Lower leg skin (tissue), 4 donors: ENCODE measurements around the gene DCAF17. TPM values are rescaled to one million over a fixed set of nuclear protein-coding genes. Genes with fewer than 3 reads are reported as not detected.

Experiments
- DNase-seq, 2 donors: peaks; one replicate each; pipeline ENCODE4 v3.0.0-alpha.2; 2019; ENCODE audit warnings: low spot score in 2 of 2
- H3K4me3 ChIP-seq: fragments of 200-600 bp; sonication (generic); 2 replicates; pipeline ENCODE4 v1.5.1; 2017; ENCODE audit warnings: mild to moderate bottlenecking, low read depth; ENCODE audit not compliant: poor library complexity, severe bottlenecking
- POLR2A ChIP-seq, 2 donors: fragments of 450-650 bp; IDR thresholded peaks; one replicate each; pipeline ENCODE4 v1.6.1; 2016 to 2017; ENCODE audit warnings: antibody characterized with exemption in 2 of 2, mild to moderate bottlenecking in 1 of 2, moderate library complexity in 1 of 2
- WGBS, 2 donors: methylation state at CpG; one replicate each; pipeline ENCODE4 v1.1.5; 2018; 5-methylcytosine and 5-hydroxymethylcytosine counted together
- intact Hi-C: fragments of 100-400 bp; cut with DNase I; formaldehyde crosslinking; loops from one replicate; pipeline ENCODE4 v1.15.0; 2023; ENCODE audit warnings: low total_unique reads
- total RNA-seq, 4 donors: library from RNA; depleted of rRNA; stranded (reverse); fragments of >200 nt; gene quantifications; one replicate each; pipeline ENCODE4 v1.1.0, GENCODE V29; 2016
- TF ChIP-seq, protein P1 (sequence below), 3 donors: fragments of 450-650 bp; IDR thresholded peaks; one replicate each; pipeline ENCODE4 v1.5.1; 2016; ENCODE audit warnings: antibody characterized with exemption in 3 of 3, mild to moderate bottlenecking in 3 of 3, moderate library complexity in 2 of 3

Gene DCAF17, protein sequence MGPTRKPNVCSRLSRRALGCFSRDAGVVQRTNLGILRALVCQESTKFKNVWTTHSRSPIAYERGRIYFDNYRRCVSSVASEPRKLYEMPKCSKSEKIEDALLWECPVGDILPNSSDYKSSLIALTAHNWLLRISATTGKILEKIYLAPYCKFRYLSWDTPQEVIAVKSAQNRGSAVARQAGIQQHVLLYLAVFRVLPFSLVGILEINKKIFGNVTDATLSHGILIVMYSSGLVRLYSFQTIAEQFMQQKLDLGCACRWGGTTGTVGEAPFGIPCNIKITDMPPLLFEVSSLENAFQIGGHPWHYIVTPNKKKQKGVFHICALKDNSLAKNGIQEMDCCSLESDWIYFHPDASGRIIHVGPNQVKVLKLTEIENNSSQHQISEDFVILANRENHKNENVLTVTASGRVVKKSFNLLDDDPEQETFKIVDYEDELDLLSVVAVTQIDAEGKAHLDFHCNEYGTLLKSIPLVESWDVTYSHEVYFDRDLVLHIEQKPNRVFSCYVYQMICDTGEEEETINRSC
- total RNA-seq: 10 to 100 TPM; 10.5 to 17.1 (median 14.0) TPM

DNA sequence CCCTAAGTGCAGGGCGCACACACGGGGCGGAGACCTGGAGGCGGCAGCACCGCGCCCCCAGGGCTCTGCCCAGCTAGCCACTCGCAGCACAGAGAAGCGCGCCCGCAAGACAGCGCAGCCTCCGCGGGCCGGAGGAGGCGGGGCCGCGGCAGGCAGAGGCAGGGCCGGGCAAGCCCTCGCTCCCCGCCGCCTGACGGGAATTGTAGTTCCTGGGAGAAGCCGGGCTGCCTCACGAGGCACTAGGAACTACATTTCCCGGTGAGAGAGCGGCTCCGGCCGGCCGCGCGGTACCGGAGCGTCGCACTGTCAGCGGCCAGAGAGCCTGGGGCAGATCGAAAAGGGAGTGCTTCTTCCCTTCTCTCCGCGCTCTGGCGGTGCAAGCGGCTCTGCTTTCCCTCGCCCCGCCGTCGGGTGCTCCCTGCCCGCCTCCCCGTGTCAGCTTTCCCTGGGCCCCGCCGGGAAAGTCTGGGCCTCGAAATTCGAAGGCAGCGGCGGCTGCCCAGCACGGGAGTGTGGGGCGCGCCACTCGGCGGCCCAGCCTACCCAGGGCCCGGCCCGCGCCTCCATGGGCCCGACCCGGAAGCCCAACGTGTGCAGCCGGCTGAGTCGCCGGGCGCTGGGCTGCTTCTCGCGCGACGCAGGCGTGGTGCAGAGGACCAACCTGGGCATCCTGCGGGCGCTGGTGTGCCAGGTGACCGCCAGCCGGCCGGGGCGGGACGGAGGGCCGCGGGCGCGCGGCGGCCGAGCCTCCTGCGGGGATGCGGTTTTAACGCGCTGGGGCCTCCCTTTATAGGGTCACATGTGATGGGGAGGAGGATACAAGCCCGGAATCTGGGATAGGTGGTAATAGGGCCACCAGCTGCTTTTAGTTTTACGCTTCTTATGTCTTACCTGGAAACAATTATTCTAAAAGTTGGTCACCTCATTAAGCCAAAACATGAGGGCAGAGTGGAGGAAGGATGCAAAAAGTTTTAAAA lies at the start of gene DCAF17:
Gene DCAF17 (plus strand): TSS at position 214 of the 977 bp plus-strand sequence. CDS start 352 bp downstream, at position 566.
- peak within 1 kb of the TSS; percentile 71 for H3K4me3 ChIP-seq
- DNase-seq: peak; percentile 95 to 99
- 0 to 1% methylated on average over 32 to 88 of the region's 92 CpGs for WGBS, 2 donors
- intact Hi-C loops: no loop called here
- no peak for TF ChIP-seq POLR2A (IDR thresholded peaks at IDR 0.05)
- TF ChIP-seq, protein P1, sequence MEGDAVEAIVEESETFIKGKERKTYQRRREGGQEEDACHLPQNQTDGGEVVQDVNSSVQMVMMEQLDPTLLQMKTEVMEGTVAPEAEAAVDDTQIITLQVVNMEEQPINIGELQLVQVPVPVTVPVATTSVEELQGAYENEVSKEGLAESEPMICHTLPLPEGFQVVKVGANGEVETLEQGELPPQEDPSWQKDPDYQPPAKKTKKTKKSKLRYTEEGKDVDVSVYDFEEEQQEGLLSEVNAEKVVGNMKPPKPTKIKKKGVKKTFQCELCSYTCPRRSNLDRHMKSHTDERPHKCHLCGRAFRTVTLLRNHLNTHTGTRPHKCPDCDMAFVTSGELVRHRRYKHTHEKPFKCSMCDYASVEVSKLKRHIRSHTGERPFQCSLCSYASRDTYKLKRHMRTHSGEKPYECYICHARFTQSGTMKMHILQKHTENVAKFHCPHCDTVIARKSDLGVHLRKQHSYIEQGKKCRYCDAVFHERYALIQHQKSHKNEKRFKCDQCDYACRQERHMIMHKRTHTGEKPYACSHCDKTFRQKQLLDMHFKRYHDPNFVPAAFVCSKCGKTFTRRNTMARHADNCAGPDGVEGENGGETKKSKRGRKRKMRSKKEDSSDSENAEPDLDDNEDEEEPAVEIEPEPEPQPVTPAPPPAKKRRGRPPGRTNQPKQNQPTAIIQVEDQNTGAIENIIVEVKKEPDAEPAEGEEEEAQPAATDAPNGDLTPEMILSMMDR (IDR thresholded peaks at IDR 0.05): no peak

DNA sequence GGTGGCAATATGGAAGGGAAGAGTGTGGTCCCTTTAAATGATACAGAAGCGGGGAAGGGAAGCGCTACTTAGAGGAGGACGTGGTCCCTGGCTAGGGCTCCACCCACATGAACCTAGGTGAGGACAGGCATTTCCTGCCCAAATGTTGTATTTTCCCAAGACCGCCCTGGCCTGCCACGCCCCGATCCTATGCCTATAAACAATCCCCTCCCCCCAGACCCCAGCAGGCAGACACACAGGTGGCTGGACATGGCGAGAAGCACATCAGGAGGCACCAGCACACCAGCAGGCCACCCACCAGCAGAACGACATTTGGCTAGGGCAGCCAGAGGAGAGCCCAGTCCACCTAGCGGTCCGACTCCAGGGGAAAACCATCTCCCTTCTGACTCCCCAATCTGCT lies 47.4 kb upstream of the DCAF17 start:
- 92 to 93% methylated on average over 10 of the region's 10 CpGs for WGBS, 2 donors
- DNase-seq: no peak

DNA sequence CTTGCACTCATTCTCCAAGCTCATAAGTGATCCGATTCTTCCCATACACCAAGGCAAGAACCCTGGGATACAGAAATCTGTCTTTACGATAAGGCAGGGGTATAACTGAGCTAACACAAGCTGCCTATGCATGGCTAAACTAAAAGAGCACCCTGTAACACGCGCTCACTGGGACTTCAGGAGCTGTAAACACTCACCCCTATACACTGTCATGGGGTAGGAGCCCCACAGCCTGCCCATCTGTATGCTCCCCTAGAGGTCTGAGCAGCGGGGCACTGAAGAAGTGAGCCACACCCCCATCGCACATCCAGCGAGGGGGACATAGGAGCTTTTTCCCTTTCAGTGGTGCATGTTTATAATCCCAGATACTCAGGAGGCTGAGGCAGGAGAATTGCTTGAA lies 47.0 kb upstream of the DCAF17 start:
- WGBS, 2 donors: 90% methylated on average over 7 of the region's 7 CpGs
- TF ChIP-seq, protein P1 (IDR thresholded peaks at IDR 0.05): no peak
- no peak for TF ChIP-seq POLR2A (IDR thresholded peaks at IDR 0.05)
- intact Hi-C loops: no loop called here
- H3K4me3 ChIP-seq: no peak overlapping the region
- DNase-seq: no peak

More for the DNA sequence above, 47.4 kb upstream of the DCAF17 start:
- no peak for TF ChIP-seq POLR2A (IDR thresholded peaks at IDR 0.05)
- TF ChIP-seq, protein P1 (IDR thresholded peaks at IDR 0.05): no peak
- H3K4me3 ChIP-seq: no peak overlapping the region
- intact Hi-C loops: no loop called here

DNA sequence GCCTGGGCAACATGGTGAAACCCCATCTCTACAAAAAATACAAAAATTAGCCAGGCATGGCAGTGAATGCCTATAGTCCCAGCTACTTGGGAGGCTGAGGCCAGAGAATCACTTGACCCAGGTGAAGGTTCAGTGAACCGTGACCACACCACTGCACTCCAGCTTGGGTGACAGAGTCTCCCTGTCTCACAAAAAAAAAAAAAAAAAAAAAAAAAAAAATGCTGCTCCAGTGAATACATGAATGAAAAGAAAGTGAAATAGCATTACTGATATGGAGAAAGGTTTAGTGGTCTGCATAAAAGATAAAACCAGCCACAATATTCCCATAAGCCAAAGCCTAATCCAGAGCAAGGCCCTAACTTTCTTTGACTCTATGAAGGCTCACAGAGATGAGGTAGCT lies 44.7 kb upstream of the DCAF17 start:
- DNase-seq: no peak
- no peak overlapping the region for H3K4me3 ChIP-seq
- intact Hi-C loops: no loop called here
- TF ChIP-seq, protein P1 (IDR thresholded peaks at IDR 0.05): no peak
- no peak for TF ChIP-seq POLR2A (IDR thresholded peaks at IDR 0.05)
- WGBS, 2 donors: 94 to 100% methylated on average over 1 of the region's 1 CpG

DNA sequence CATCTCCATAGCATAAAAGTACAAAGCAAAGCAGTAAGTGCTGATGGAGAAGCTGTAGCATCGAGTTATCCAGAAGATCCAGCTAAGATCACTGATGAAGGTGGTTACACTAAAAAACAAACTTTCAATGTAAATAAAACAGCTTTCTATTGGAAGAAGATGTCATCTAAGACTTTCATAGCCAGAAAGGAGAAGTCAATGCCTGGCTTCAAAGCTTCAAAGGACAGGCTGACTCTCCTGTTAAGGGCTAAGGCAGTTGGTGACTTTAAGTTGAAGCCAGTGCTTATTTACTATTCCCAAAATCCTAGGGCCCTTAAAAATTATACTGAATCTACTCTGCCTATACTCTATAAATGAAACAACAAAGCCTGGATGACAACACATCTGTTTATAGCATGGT lies 44.2 kb upstream of the DCAF17 start:
- 93 to 96% methylated on average over 1 of the region's 1 CpG for WGBS, 2 donors
- no peak for TF ChIP-seq POLR2A (IDR thresholded peaks at IDR 0.05)
- no peak overlapping the region for H3K4me3 ChIP-seq
- intact Hi-C loops: no loop called here
- no peak for DNase-seq
